GM12801 (cell line): ENCODE results near the gene PALM.

ENCODE experiments used
- CTCF ChIP-seq: IDR thresholded peaks from one replicate; pipeline ENCODE4 v1.5.1; 2011; ENCODE audit warnings: control low read depth; ENCODE audit not compliant: insufficient read length; ENCODE audit errors: extremely low read depth

Gene PALM

GRCh38 chr19:782185-782877 lies 73.6 kb downstream of the PALM start:
- no peak for TF ChIP-seq CTCF

- TF ChIP-seq CTCF, result no peak
Measured at GRCh38 chr19:782878-783668, 74.3 kb downstream of the PALM start.

- TF ChIP-seq CTCF, result no peak
Measured at GRCh38 chr19:784541-784940, 75.8 kb downstream of the PALM start.

GRCh38 chr19:787536-787935 lies 78.8 kb downstream of the PALM start:
- no peak for TF ChIP-seq CTCF

GRCh38 chr19:788686-788982 lies 79.9 kb downstream of the PALM start:
- no peak for TF ChIP-seq CTCF

GRCh38 chr19:788983-789700 lies 80.4 kb downstream of the PALM start:
- TF ChIP-seq CTCF, result no peak

GRCh38 chr19:789701-790060 lies 80.9 kb downstream of the PALM start:
- no peak for TF ChIP-seq CTCF
